Effector memory CD4-positive, alpha-beta T cell (primary cell): Measurements from ENCODE around the gene MED8.
A peak's percentile ranks its signal among the peaks of the same experiment; 100 is the strongest.
"Not testable (repeated sequence)": the region's sequence is repeated elsewhere in the genome, so short reads cannot be mapped to it uniquely, and the experiment has no call there.

Experiments used
- DNase-seq, 3 donors: peaks; one replicate each; pipeline ENCODE4 v3.0.0-alpha.2; 2020
- H3K27ac ChIP-seq: 2 replicates; pipeline ENCODE4 v1.7.0; 2013; ENCODE audit warnings: mild to moderate bottlenecking, low read length, moderate library complexity; ENCODE audit not compliant: insufficient read depth, poor library complexity, severe bottlenecking
- H3K27me3 ChIP-seq: replicated peaks from 2 replicates; pipeline ENCODE4 v1.7.0; 2013; ENCODE audit warnings: mild to moderate bottlenecking, low read length; ENCODE audit not compliant: insufficient read depth, control insufficient read depth, poor library complexity, severe bottlenecking
- H3K36me3 ChIP-seq: 2 replicates; pipeline ENCODE4 v1.7.0; 2013; ENCODE audit warnings: mild to moderate bottlenecking, low read length, moderate library complexity; ENCODE audit not compliant: control insufficient read depth, insufficient read depth
- H3K4me1 ChIP-seq: 2 replicates; pipeline ENCODE4 v1.7.0; 2013; ENCODE audit warnings: low read length, mild to moderate bottlenecking; ENCODE audit not compliant: control insufficient read depth, insufficient read depth, poor library complexity, severe bottlenecking
- H3K4me3 ChIP-seq: 2 replicates; pipeline ENCODE4 v1.7.0; 2013; ENCODE audit warnings: low read length, low read depth, mild to moderate bottlenecking; ENCODE audit not compliant: insufficient read depth, poor library complexity, severe bottlenecking
- H3K9me3 ChIP-seq: 2 replicates; pipeline ENCODE4 v1.7.0; 2013; ENCODE audit warnings: mild to moderate bottlenecking, low read length, moderate library complexity; ENCODE audit not compliant: control insufficient read depth

MED8 gene

DNA sequence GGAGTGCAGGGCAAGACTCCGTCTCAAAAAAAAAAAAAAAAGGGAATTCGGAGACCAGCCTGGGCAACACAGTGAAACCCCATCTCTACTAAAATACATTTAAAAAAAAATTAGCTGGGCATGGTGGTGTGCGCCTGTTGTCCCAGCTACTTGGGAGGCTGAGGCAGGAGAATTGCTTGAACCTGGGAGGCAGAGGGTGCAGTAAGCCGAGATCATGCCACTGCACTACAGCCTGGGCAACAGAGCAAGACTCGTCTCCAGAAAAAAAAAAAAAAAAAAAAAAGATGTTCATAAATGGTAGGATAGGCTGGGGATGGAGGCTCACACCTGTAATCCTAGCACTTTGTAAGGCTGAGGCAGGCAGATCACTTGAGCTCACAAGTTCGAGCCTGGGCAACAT, 19.8 kb downstream of the MED8 start:
- not testable (repeated sequence) for H3K27me3 ChIP-seq, H3K9me3 ChIP-seq, H3K4me3 ChIP-seq, H3K27ac ChIP-seq, H3K36me3 ChIP-seq, DNase-seq
- peaks cover 15% of the 10 kb centered on the region for H3K4me1 ChIP-seq

DNA sequence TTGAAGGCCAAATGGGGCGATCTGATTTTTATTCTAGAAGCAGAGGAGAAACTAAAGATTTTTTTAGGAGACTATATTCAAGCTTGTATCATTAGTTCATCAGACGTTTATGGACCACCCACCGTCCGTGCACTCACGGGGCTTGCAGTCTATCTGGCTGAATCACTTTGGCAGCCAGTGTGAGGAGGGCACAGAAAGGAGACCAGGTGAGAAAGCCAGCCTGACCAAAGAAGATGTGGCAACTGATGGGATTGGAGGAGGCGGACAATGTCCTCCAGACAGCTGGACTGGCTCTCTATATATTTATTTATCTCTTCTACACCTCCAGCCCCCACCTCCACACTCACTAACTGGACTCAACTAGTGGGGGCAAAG, 21.0 kb downstream of the MED8 start:
- peak overlapping the region; percentile 67 for H3K4me3 ChIP-seq
- peaks cover 15% of the 10 kb centered on the region for H3K4me1 ChIP-seq
- H3K27me3 ChIP-seq, result no peaks in the 10 kb centered on the region
- H3K27ac ChIP-seq, result peak overlapping the region; percentile 72
- peaks cover 16% of the 10 kb centered on the region for H3K36me3 ChIP-seq
- H3K9me3 ChIP-seq, result no peaks in the 10 kb centered on the region
- no peak for DNase-seq

DNA sequence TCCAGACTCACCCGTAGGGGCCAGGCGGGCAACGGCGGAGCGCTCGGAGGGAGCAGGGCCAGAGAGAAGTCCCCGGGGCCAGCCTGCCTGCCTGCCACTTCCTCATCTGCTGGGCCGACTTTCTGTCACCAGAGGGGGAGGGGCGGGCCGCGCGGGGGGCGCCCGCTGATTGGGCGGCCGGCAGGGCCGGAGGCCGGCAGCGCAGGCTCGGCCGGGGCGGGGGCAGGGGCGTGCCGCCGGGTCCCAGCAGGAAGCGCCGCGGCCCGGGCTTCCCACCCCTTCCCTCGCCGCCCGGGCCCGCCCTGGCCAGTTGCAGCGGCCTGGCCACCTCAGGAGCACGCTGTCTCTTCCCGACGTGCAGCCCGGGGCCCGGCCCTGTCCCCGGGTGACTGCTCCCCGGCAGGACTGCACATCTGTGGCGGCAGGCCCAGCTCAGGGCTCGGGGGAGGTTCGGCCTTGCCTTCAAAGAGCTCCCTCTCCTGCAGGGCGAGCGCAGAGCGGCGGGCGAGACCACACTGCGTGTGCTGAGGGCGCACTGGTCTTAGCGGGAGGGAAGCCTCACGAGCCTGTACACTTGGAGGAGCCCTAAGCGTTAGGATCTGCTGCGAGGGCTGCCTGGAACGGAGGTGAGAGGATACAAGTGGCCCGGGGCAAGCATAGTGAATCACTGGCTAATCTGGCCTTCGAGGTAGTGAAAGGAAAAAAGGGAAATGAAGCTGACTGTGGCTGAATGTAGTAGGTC, 21.5 kb downstream of the MED8 start, which contains the start of gene ELOVL1:
Gene ELOVL1 (minus strand): TSS at position 108 of the 742 bp plus-strand sequence. CDS start 2,402 bp downstream, outside the sequence.
- peak within 1 kb of the TSS; percentile 74 for H3K4me3 ChIP-seq
- peak; percentile 68 to 79 (median 73) for DNase-seq

DNA sequence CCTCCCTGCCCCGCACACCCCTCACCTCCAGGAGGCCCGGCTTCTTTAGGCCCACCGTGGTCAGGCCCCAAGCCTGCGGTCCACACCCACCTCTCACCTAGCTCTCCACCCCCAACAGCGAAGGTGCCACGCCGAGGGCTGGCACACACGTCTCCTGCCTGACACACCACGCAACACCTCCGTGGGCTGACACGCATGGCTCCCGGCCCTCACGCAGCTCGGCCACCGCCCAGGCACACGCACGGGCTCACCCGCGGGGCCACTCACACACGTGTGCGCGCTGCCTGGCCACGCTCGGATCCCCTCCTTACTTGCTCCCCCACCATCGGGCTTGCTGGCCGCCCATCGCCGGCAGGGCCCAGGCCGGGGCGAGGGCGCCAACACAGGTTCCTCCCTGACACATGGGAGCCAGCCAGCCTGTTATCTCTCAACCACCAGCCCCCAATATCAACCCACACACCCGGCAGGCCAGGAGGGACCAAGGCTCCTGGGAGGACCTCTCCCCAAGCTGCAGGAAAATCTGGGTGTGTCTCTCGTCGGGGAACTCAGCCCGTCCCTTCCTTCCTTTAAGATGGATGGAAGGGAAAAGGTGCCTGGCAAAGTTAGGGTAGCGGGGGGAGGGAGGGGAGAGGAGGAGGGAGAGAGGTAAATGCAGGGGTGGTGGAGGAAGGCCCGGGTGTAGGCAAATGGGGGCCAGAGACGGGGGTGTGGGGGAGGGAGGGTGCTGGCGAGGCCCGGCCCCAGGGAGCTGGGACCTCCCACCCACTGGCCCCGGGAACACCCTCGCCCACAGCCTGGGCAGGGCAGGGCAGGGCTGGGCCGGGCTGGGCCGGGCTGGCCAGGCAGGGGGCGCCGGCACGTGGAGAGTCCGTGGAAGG, 22.3 kb downstream of the MED8 start:
- peaks cover 23% of the 10 kb centered on the region for H3K36me3 ChIP-seq
- DNase-seq, result no peak
- H3K27me3 ChIP-seq, result no peaks in the 10 kb centered on the region
- peak overlapping the region; percentile 72 for H3K27ac ChIP-seq
- H3K4me3 ChIP-seq, result peak overlapping the region; percentile 74
- H3K9me3 ChIP-seq, result no peaks in the 10 kb centered on the region
- peaks cover 15% of the 10 kb centered on the region for H3K4me1 ChIP-seq

More for the DNA sequence above, 21.5 kb downstream of the MED8 start, which contains the start of gene ELOVL1:
- H3K4me1 ChIP-seq, result peaks cover 15% of the 10 kb centered on the region
- no peaks in the 10 kb centered on the region for H3K27me3 ChIP-seq
- peak within 1 kb of the TSS; percentile 72 for H3K27ac ChIP-seq
- H3K36me3 ChIP-seq, result peaks cover 22% of the 10 kb centered on the region
- no peaks in the 10 kb centered on the region for H3K9me3 ChIP-seq

DNA sequence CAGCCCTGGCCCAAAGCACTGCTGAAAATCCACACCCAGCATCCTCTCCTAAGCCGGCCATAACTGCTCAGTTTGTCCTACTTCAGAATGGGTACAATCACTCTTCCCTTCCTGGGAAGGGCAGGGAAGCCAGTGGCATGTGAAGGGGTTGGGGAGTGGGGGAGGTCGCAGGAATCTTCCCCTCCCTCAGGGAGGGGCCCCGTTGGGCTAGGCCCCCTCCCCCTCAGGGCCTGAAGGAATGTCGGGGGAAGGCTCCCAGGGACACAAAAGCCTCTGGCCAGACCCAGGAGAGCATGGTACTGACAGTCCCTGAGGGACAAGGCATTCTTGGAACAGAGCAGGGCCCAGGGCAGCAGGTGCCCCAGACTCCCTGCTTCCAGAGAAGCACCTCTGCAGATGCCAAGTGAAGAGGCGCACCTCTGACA, 23.0 kb downstream of the MED8 start:
- DNase-seq, result no peak
- Histone ChIP-seq H3K27ac (peak overlapping the region; percentile 72), H3K4me1 (peaks cover 15% of the 10 kb centered on the region), H3K4me3 (peak overlapping the region; percentile 74), H3K27me3 (no peaks in the 10 kb centered on the region), H3K36me3 (peaks cover 26% of the 10 kb centered on the region), H3K9me3 (no peaks in the 10 kb centered on the region)

DNA sequence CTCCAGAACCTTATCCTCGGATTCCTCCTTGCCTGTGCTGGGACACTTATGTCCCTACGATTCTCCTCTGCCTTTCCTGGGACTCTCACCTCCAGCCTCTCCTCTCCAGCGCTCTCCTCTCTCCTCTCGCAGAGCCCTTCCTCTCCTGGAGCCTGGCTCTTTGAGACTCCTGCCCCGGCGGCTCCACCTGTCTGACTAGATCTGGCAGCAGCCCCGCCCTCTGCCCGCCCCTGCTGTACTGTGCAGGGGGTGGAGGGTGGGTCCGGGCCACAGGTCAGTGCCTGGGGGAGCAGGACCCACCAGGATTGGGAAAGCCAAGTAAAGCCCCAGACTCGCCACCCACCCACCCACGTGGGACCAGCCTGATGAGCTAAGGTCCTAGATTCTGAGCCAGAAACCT, 23.4 kb downstream of the MED8 start:
- Histone ChIP-seq H3K36me3 (peaks cover 27% of the 10 kb centered on the region), H3K27ac (peak overlapping the region; percentile 72), H3K27me3 (no peaks in the 10 kb centered on the region), H3K4me3 (no peak overlapping the region), H3K4me1 (peaks cover 15% of the 10 kb centered on the region), H3K9me3 (no peaks in the 10 kb centered on the region)
- DNase-seq, result no peak

DNA sequence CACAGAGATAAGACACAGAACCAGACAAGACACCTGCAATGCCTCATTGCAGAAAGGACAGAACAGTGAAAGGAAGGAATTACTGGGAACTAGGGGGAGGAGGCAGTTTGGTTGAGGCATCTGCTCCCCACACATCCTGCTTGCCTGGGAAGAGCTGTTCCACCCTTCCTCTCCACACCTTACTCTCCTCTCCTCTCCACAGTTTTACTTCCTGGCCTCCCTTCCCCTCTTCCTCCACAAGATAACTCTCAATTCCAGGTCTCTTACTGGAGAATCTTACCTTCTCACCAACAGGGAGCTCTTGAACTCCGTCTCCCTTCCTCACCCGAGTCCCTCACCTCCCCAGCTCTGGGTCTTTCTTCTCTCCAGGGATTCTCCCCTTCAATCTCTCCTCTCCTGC, 23.9 kb downstream of the MED8 start:
- H3K36me3 ChIP-seq, result peaks cover 27% of the 10 kb centered on the region
- H3K27ac ChIP-seq, result no peak overlapping the region
- H3K4me3 ChIP-seq, result no peak overlapping the region

DNA sequence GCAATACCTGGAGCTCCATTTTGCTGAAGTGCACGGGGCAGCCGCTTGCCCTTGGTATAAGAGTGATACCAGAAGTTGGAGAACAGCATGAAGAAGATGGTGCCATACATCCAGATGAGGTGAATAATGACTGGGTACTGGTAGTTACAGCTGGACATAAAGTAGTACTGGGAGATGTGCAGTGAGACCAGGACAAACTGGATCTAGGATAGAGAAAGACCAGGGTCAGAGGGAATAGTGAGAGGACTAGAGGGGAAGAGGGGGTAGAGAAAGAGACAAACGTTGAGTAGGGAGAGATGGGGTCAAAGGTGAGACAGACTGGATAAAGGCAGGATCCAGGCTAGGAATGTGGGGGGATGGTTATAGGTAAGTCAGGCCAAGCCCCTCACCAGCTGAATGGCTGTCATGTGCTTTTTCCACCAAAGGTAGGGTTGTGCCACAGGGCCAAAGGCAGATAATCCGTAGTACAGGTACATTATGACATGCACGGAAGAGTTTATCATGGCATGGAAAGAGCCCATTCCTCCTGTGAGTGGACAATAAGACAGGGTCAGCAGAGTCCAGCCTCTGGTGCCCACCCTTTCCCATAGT, 25.6 kb downstream of the MED8 start:
- H3K4me3 ChIP-seq, result no peak overlapping the region
- no peaks in the 10 kb centered on the region for H3K9me3 ChIP-seq
- DNase-seq, result no peak
- no peaks in the 10 kb centered on the region for H3K27me3 ChIP-seq
- no peak overlapping the region for H3K27ac ChIP-seq
- peaks cover 27% of the 10 kb centered on the region for H3K36me3 ChIP-seq
- H3K4me1 ChIP-seq, result peaks cover 20% of the 10 kb centered on the region

More for the DNA sequence above, 23.9 kb downstream of the MED8 start:
- H3K4me1 ChIP-seq, result peaks cover 15% of the 10 kb centered on the region
- DNase-seq, result no peak
- H3K9me3 ChIP-seq, result no peaks in the 10 kb centered on the region
- H3K27me3 ChIP-seq, result no peaks in the 10 kb centered on the region

DNA sequence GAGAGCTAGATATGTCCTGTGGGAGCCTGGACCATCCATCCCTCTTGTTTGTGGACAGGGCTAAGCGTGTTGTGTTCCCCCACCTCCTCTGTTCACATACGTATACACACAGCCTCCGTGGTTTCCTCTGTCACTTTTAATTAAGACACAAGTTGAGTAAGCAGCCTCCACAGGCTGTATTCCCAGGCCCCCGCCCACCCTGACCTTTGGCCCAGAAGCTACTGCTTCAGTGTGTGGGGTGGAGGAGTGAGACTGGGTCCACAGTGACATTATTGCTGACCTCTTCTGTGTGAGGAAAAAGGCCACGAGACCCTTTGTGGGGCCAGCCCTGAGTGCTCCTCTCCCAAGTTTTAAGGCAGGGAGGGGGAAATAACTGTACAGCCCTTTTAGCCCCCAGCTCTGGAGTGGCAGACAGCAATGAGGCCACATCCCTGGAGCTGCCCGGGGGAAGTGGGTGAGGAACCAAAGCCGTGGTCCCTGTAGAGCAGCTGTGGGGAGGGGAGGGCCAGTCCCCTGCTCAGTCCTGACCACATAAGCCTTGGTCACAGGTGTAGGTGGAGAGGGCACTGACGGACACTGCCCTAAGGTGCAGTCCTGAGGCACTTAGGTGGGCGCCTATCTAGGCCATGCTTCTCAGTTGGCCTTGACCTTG, 26.2 kb downstream of the MED8 start:
- no peaks in the 10 kb centered on the region for H3K9me3 ChIP-seq
- no peak for DNase-seq
- H3K27ac ChIP-seq, result no peak overlapping the region
- H3K36me3 ChIP-seq, result peaks cover 27% of the 10 kb centered on the region
- no peak overlapping the region for H3K4me3 ChIP-seq
- H3K4me1 ChIP-seq, result peaks cover 17% of the 10 kb centered on the region
- no peaks in the 10 kb centered on the region for H3K27me3 ChIP-seq
